PFSK-1 (cell line): ENCODE measurements around the gene TTF1.

ENCODE experiments used
- FOXP2 ChIP-seq: optimal IDR thresholded peaks from 2 replicates; pipeline ENCODE3; 2011; ENCODE audit warnings: borderline replicate concordance, control low read depth, inconsistent platforms; ENCODE audit not compliant: insufficient read depth; ENCODE audit errors: extremely low read length, extremely low read depth
- POLR2AphosphoS5 ChIP-seq: IDR thresholded peaks from 2 replicates; pipeline ENCODE4 v1.6.1; 2012; ENCODE audit warnings: low read depth, mild to moderate bottlenecking, control low read depth, low read length, moderate library complexity
- REST ChIP-seq, 2 experiments: IDR thresholded peaks; 2 replicates each; pipeline versions ENCODE4 v1.6.1 to v1.8.0; 2011 to 2012; ENCODE audit warnings: low read depth in 2 of 2, low read length in 2 of 2, control low read depth in 1 of 2, inconsistent platforms in 1 of 2, mild to moderate bottlenecking in 1 of 2, moderate library complexity in 1 of 2; ENCODE audit not compliant: insufficient read depth in 1 of 2
- SIN3A ChIP-seq: IDR thresholded peaks from 2 replicates; pipeline ENCODE4 v1.6.1; 2012; ENCODE audit warnings: mild to moderate bottlenecking, low read length, moderate library complexity, borderline replicate concordance; ENCODE audit not compliant: insufficient read depth
- TAF1 ChIP-seq: IDR thresholded peaks from 2 replicates; pipeline ENCODE4 v1.6.1; 2012; ENCODE audit warnings: low read length, control low read depth, borderline replicate concordance; ENCODE audit not compliant: insufficient read depth

TTF1 gene

DNA sequence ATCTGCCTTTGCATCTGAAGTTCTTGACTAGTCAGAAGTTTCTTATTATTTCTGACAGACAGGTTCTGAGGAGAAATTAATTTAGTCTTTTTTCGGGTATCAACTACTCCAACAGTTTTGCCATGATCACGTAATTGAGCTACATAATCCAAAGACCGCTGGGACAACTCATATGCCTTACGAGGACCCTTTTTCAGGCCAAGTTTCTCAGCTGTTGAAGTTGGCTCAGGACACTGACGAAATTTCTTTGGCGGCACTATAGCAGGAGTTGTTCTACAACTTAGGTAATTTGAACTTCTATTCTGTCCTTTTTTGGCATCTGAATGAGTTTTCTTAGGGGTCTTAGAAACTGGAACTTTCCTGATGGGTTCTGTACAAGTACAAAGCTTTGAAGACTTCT, 79.1 kb downstream of the TTF1 start:
- TF ChIP-seq TAF1 (no peak), POLR2AphosphoS5 (no peak), REST (IDR thresholded peaks at IDR 0.05; ENCODE audit: insufficient read depth in 1 of 2, low read depth in 2 of 2, low read length in 2 of 2) (no peak), SIN3A (no peak), FOXP2 (no peak)
